A673 (cell line): Measurements from ENCODE around the gene ANKRD40. TPM values are rescaled to one million over a fixed set of nuclear protein-coding genes. Genes with fewer than 3 reads are reported as not detected.

ENCODE experiments used
- BruUV-seq: library from RNA; stranded (reverse); fragments of 400-500 nt; replicated peaks from 2 replicates; lab custom pipeline; 2021; lab: Mats Ljungman, UMichigan
- CTCF ChIA-PET: fragments of 300-600 bp; sonication (Branson Sonifier 250); formaldehyde crosslinking; loops from one replicate; lab custom pipeline; 2022; ENCODE audit warnings: antibody characterized with exemption; lab: Charles Lee
- POLR2A ChIA-PET: fragments of 300-600 bp; sonication (Branson Sonifier 250); formaldehyde crosslinking; loops from one replicate; lab custom pipeline; 2022; ENCODE audit warnings: antibody characterized with exemption; ENCODE audit not compliant: low non-redundant PET; lab: Charles Lee
- DNase-seq: peaks from one replicate; pipeline ENCODE4 v3.0.0-alpha.2; 2015; ENCODE audit warnings: low spot score
- H3K27ac ChIP-seq: fragments of 200-600 bp; sonication (generic); 2 replicates; pipeline ENCODE4 v1.5.1; 2016; ENCODE audit warnings: mixed run types, low read depth, mild to moderate bottlenecking, mixed read lengths, antibody characterized with exemption, low read length; ENCODE audit not compliant: poor library complexity, severe bottlenecking
- H3K27me3 ChIP-seq: fragments of 200-600 bp; sonication (generic); replicated peaks from 2 replicates; pipeline ENCODE4 v1.6.1; 2017; ENCODE audit warnings: mixed run types, low read depth, mild to moderate bottlenecking, mixed read lengths, antibody characterized with exemption, low read length; ENCODE audit not compliant: insufficient read depth, poor library complexity
- H3K36me3 ChIP-seq: fragments of 200-600 bp; sonication (generic); 2 replicates; pipeline ENCODE4 v1.6.1; 2016; ENCODE audit warnings: mixed run types, mild to moderate bottlenecking, mixed read lengths, antibody characterized with exemption, low read length; ENCODE audit not compliant: insufficient read depth, poor library complexity, severe bottlenecking
- H3K4me1 ChIP-seq: fragments of 200-600 bp; sonication (generic); 2 replicates; pipeline ENCODE4 v1.6.1; 2017; ENCODE audit warnings: mixed run types, mild to moderate bottlenecking, mixed read lengths, antibody characterized with exemption, low read length; ENCODE audit not compliant: insufficient read depth, poor library complexity, severe bottlenecking
- H3K4me3 ChIP-seq: fragments of 200-600 bp; sonication (generic); 2 replicates; pipeline ENCODE4 v1.5.1; 2016; ENCODE audit warnings: low read depth, mixed run types, mild to moderate bottlenecking, mixed read lengths, low read length; ENCODE audit not compliant: poor library complexity, severe bottlenecking
- H3K9me3 ChIP-seq: fragments of 200-600 bp; sonication (generic); 2 replicates; pipeline ENCODE4 v1.6.1; 2016; ENCODE audit warnings: mixed run types, low read depth, mild to moderate bottlenecking, mixed read lengths, antibody characterized with exemption, low read length; ENCODE audit not compliant: poor library complexity, severe bottlenecking
- CTCF ChIP-seq: fragments of 300-800, 200-600 bp; sonication (generic); conservative IDR thresholded peaks from 2 replicates; pipeline ENCODE4 v1.5.1; 2017; ENCODE audit warnings: low read depth, mild to moderate bottlenecking, antibody characterized with exemption, low read length, moderate library complexity, mixed read lengths
- EZH2 ChIP-seq: fragments of 200-600 bp; sonication (generic); IDR thresholded peaks from 2 replicates; pipeline ENCODE4 v1.6.1; 2017; ENCODE audit warnings: borderline replicate concordance, low read depth, mild to moderate bottlenecking, mixed read lengths, antibody characterized with exemption, low read length; ENCODE audit not compliant: poor library complexity, severe bottlenecking
- intact Hi-C: fragments of 100-400 bp; cut with micrococcal nuclease; formaldehyde crosslinking; loops from one replicate; pipeline ENCODE4 v1.10.0; 2022; ENCODE audit not compliant: unreplicated experiment
- total RNA-seq: library from RNA; stranded (reverse); gene quantifications from 2 replicates; pipeline ENCODE4 v1.2.3, GENCODE V29; 2021

The ANKRD40 gene
- total RNA-seq, 1 experiment from 2014 or later = 54.2 TPM

GRCh38 chr17:50680126-50680525 is 27.6 kb downstream of the ANKRD40 start:
- Histone ChIP-seq H3K4me1 (peaks cover 8% of the 10 kb centered on the region), H3K4me3 (no peak overlapping the region), H3K9me3 (no peaks in the 10 kb centered on the region), H3K27ac (no peak overlapping the region), H3K36me3 (no peaks in the 10 kb centered on the region), H3K27me3 (no peaks in the 10 kb centered on the region)
- ChIA-PET CTCF (interaction anchor here (0.5 kb wide), 1 partner anchor 57 kb away, joined by 10 read pairs; no protein-coding TSS in a partner anchor), POLR2A (no interaction called here)
- no TSS peak for BruUV-seq
- DNase-seq = no peak
- TF ChIP-seq EZH2 (no peak), CTCF (no peak)
- intact Hi-C loops = no loop called here

DNA sequence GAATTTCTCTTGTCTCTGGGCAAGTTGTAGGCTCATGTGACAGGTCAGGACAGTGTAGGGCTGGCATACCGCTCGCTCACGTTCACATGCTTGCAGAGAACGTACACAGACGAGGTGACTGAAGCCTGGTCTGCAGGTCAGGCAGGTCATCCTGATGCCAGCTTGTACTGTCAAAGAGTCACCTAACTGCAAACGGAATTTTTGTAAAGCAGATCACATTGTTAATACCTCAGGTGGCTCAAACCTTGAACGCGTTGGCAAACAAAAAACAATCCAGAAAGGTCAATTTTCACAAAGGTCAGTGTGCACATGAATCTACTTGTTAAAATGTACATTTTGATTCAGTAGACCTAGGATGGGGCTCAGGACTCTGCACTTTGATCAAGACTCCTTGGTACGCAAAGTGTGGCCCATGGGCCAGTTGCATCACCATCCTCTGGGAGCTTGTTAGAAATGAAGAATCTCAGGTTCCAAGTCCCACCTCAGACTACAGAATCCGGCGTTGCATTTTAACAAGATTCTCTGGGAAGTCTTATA is 28.6 kb downstream of the ANKRD40 start:
- CTCF ChIA-PET = interaction anchor here (0.7 kb wide), 1 partner anchor 100 kb away, joined by 5 read pairs; no protein-coding TSS in a partner anchor
- Histone ChIP-seq H3K4me1 (peaks cover 8% of the 10 kb centered on the region), H3K27me3 (no peaks in the 10 kb centered on the region), H3K4me3 (no peak overlapping the region), H3K27ac (no peak overlapping the region), H3K9me3 (no peaks in the 10 kb centered on the region), H3K36me3 (no peaks in the 10 kb centered on the region)
- no peak for TF ChIP-seq EZH2
- no TSS peak for BruUV-seq
- DNase-seq = no peak
- POLR2A ChIA-PET = no interaction called here
- intact Hi-C loops = no loop called here

DNA sequence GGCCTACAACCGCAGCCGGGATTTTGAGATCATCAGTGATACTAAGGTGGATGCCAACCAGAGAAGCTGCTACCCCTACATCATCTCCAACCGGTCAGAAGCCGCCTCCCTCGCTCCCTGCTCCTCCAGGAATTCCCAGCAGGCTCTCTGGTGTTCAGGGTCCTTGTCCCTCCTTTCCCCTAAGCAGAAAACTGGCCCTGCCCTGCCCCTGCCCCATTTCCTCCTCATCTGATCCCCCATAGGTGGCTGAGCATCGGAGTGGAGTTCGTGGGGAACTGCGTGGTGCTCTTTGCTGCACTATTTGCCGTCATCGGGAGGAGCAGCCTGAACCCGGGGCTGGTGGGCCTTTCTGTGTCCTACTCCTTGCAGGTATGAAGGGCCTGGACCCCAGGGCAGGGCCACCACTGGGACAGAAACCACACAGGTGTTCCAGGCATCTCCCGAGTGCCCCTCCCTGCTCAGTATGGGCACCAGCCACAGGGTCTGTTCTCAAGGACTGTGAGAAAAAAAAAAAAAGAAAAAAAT is 29.8 kb downstream of the ANKRD40 start:
- BruUV-seq = no TSS peak
- intact Hi-C loops = no loop called here
- POLR2A ChIA-PET = no interaction called here
- TF ChIP-seq CTCF (no peak), EZH2 (no peak)
- no peaks in the 10 kb centered on the region for H3K9me3 ChIP-seq
- no peak overlapping the region for H3K27ac ChIP-seq
- H3K36me3 ChIP-seq = no peaks in the 10 kb centered on the region
- no peaks in the 10 kb centered on the region for H3K27me3 ChIP-seq
- H3K4me1 ChIP-seq = peaks cover 8% of the 10 kb centered on the region
- no peak for DNase-seq
- H3K4me3 ChIP-seq = no peak overlapping the region
- CTCF ChIA-PET = no interaction called here
